OCI-LY1 (cell line): Measurements from ENCODE around the gene TRIB2.

Experiments used
- H2AFZ ChIP-seq: fragments of 200-600 bp; sonication (generic), shearing (Covaris generic); 2 replicates; pipeline ENCODE4 v1.6.0; 2014; ENCODE audit warnings: antibody characterized with exemption, mild to moderate bottlenecking, low read length
- H3F3A ChIP-seq: fragments of 200-600 bp; sonication (generic), shearing (Covaris generic); 2 replicates; pipeline ENCODE4 v1.6.0; 2014; ENCODE audit warnings: mild to moderate bottlenecking, antibody characterized with exemption, low read length, moderate library complexity; ENCODE audit not compliant: insufficient read depth
- H3K27ac ChIP-seq: fragments of 200-600 bp; sonication (generic); 2 replicates; pipeline ENCODE4 v1.5.1; 2014; ENCODE audit warnings: low read length, mixed run types, mild to moderate bottlenecking, low read depth; ENCODE audit not compliant: poor library complexity, severe bottlenecking
- H3K27me3 ChIP-seq: fragments of 200-600 bp; sonication (generic); 2 replicates; pipeline ENCODE4 v1.6.0; 2014; ENCODE audit warnings: antibody characterized with exemption, mild to moderate bottlenecking, low read length, moderate library complexity; ENCODE audit not compliant: insufficient read depth
- H3K36me3 ChIP-seq: fragments of 200-600 bp; sonication (generic); 2 replicates; pipeline ENCODE4 v1.6.1; 2014; ENCODE audit warnings: mild to moderate bottlenecking, antibody characterized with exemption, low read length, moderate library complexity, mixed read lengths; ENCODE audit not compliant: insufficient read depth
- H3K4me1 ChIP-seq: fragments of 200-600 bp; sonication (generic); 2 replicates; pipeline ENCODE4 v1.5.1; 2014; ENCODE audit warnings: mild to moderate bottlenecking, low read length, moderate library complexity; ENCODE audit not compliant: insufficient read depth, severe bottlenecking
- H3K4me2 ChIP-seq: fragments of 200-600 bp; sonication (generic), shearing (Covaris generic); 2 replicates; pipeline ENCODE4 v1.6.1; 2014; ENCODE audit warnings: low read length
- H3K4me3 ChIP-seq: fragments of 200-600 bp; sonication (generic); 2 replicates; pipeline ENCODE4 v1.5.1; 2014; ENCODE audit warnings: low read length, low read depth, mild to moderate bottlenecking, mixed read lengths; ENCODE audit not compliant: poor library complexity, severe bottlenecking
- H3K79me2 ChIP-seq: fragments of 200-600 bp; shearing (Covaris generic); 2 replicates; pipeline ENCODE4 v1.6.1; 2016; ENCODE audit warnings: mixed run types, low read length, mixed read lengths; ENCODE audit not compliant: insufficient read depth
- H3K9ac ChIP-seq: fragments of 200-600 bp; sonication (generic), shearing (Covaris generic); 2 replicates; pipeline ENCODE4 v1.6.1; 2014; ENCODE audit warnings: mild to moderate bottlenecking, low read length, mixed read lengths
- H3K9me2 ChIP-seq: fragments of 200-600 bp; sonication (generic), shearing (Covaris generic); 2 replicates; pipeline ENCODE4 v1.6.1; 2014; ENCODE audit warnings: low read depth, mild to moderate bottlenecking, low read length, mixed read lengths
- H3K9me3 ChIP-seq: fragments of 200-600 bp; shearing (Covaris generic); 2 replicates; pipeline ENCODE4 v1.6.1; 2014; ENCODE audit warnings: low read length, mixed read lengths
- H4K20me1 ChIP-seq: fragments of 200-600 bp; sonication (generic), shearing (Covaris generic); 2 replicates; pipeline ENCODE4 v1.6.0; 2016; ENCODE audit warnings: mild to moderate bottlenecking, low read length; ENCODE audit not compliant: insufficient read depth
- EZH2 ChIP-seq: fragments of 200-600 bp; sonication (generic), shearing (Covaris generic); IDR thresholded peaks from 2 replicates; pipeline ENCODE4 v1.8.0; 2017; ENCODE audit warnings: borderline replicate concordance, mixed run types, mild to moderate bottlenecking, antibody characterized with exemption, low read length, moderate library complexity, mixed read lengths
- TF ChIP-seq, protein P1 (sequence below): fragments of 200-600 bp; sonication (generic), shearing (Covaris generic); IDR thresholded peaks from 2 replicates; pipeline ENCODE4 v1.5.1; 2017; ENCODE audit warnings: mild to moderate bottlenecking, antibody characterized with exemption, low read length, moderate library complexity, mixed read lengths

TRIB2 gene

DNA sequence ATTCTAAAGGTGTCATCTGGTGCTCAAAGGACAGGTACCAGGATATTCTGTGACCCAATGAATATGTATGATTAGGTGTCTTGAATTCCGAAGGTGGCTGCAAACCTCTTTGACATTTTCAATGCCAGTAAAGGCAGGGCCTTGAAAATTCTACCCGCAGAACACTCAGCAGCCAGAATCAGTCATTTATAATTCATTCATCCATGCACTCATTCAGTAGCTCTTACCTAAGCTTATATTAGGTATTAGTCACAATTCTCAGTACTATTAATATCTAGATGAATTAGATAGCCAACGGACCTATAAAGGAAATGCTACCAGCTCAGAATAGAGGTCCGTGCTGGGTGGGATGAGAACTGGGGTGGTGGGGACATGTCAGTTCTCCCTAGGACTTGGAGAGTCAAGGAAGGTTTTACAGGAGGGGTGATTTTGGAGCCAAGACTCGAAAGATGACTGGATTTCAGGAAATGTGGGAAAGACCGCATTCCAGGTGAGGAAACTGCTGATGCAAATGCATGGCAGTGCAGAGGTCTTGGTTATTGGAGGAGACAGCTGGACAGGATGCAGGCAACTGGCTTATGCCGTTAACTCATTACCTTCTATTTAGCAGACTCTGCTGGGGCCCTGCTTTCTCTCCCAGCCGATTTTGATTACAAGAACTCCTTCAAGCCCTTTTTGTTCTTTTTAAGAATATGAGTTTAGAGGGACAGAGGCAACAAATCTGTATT lies 7.2 kb downstream of the TRIB2 start:
- peaks cover 88% of the 10 kb centered on the region for H3K79me2 ChIP-seq
- no peaks in the 10 kb centered on the region for H3K27me3 ChIP-seq
- peaks cover 88% of the 10 kb centered on the region for H3K4me1 ChIP-seq
- peaks cover 87% of the 10 kb centered on the region for H3K36me3 ChIP-seq
- H3K27ac ChIP-seq: no peak overlapping the region
- no peaks in the 10 kb centered on the region for H3K9me3 ChIP-seq
- TF ChIP-seq EZH2: no peak
- TF ChIP-seq, protein P1, sequence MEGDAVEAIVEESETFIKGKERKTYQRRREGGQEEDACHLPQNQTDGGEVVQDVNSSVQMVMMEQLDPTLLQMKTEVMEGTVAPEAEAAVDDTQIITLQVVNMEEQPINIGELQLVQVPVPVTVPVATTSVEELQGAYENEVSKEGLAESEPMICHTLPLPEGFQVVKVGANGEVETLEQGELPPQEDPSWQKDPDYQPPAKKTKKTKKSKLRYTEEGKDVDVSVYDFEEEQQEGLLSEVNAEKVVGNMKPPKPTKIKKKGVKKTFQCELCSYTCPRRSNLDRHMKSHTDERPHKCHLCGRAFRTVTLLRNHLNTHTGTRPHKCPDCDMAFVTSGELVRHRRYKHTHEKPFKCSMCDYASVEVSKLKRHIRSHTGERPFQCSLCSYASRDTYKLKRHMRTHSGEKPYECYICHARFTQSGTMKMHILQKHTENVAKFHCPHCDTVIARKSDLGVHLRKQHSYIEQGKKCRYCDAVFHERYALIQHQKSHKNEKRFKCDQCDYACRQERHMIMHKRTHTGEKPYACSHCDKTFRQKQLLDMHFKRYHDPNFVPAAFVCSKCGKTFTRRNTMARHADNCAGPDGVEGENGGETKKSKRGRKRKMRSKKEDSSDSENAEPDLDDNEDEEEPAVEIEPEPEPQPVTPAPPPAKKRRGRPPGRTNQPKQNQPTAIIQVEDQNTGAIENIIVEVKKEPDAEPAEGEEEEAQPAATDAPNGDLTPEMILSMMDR: no peak
- H3K4me3 ChIP-seq: no peak overlapping the region
- H3K4me2 ChIP-seq: peak overlapping the region; percentile 13; the same call in 1 of the 2 replicates
- no peak overlapping the region for H3K9ac ChIP-seq
- H3F3A ChIP-seq: no peaks in the 10 kb centered on the region; the same call in 1 of the 2 replicates
- H3K9me2 ChIP-seq: no peaks in the 10 kb centered on the region
- H2AFZ ChIP-seq: no peak overlapping the region
- no peaks in the 10 kb centered on the region for H4K20me1 ChIP-seq

DNA sequence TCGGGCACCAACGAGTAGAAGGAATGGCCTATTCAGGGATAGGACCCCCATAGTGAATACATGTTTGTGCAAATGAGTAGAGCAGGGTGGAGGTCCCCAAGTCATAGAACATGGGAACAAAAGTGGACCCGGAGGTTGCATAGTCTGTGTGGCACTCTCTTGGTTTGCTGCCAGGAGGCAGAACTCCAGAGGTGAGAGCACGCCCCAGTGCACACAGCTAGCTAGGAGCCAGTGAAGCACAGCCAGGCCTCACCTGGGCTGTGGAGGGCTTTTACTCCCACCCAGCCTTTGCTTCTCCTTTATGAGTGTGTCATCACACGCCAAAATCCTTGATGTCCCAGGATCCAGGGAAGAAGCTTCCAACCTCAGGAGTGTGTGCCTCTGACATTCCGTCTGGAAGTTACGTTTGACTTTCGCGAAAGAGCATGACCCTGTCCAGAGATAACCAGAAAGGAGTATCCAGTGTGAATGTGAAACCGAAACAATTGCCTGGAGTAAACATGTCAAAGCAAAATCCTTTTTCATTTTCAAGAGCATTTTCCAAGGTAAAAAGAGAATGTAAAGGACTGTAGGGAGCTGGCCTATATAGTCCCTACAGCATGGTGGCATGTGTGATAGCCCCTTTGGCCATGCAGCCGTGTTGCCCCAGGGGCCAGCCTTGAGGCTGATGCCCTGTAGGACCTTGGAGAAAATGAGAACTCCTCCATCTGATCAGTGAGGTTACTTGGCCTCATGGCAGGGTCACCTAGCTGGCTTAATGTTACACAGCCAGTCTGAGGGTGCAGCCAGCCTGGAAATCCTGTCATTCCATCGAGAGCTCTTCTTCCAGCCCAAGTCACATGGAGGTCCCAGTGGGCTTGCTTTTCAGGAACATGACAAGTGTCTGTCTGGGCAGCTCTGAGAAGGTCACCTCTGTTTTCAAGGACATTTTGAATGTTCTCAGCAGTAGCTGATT lies 8.8 kb downstream of the TRIB2 start:
- Histone ChIP-seq H3K79me2 (peaks cover 88% of the 10 kb centered on the region), H3K9ac (no peak overlapping the region), H3K27me3 (no peaks in the 10 kb centered on the region), H3K36me3 (peaks cover 94% of the 10 kb centered on the region), H3K4me2 (peak overlapping the region; percentile 3; the same call in 1 of the 2 replicates), H3K4me1 (peaks cover 85% of the 10 kb centered on the region), H3K4me3 (no peak overlapping the region), H4K20me1 (0 out of 2 replicates have a peak, but pooled peaks cover under 1% of the 10 kb centered on the region), H3K9me3 (no peaks in the 10 kb centered on the region), H3K9me2 (no peaks in the 10 kb centered on the region), H2AFZ (no peak overlapping the region), H3F3A (no peaks in the 10 kb centered on the region; the same call in 1 of the 2 replicates), H3K27ac (peak overlapping the region; percentile 14)
- TF ChIP-seq EZH2: no peak
- TF ChIP-seq, protein P1: no peak

DNA sequence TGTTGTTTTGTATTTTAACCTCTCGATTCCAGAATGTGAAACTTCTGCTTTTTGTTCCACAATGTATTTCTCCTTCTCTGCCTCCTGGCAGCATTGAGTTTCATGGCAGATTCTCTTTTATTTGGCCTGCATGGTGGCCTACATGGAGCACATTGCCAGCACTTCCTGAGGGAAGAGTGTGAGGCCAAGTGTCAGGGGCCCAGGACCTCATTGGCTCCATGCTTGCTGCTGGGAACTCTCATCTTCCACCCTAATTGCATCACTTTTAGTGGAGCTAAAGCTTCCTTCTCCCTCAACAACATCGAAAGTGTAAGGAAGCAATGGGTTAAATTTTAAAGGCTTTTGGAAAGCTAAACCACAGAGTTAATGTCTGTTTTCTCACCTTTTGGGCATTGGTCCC lies 9.5 kb downstream of the TRIB2 start:
- H3K79me2 ChIP-seq: peaks cover 80% of the 10 kb centered on the region
- no peak overlapping the region for H2AFZ ChIP-seq
- peaks cover 96% of the 10 kb centered on the region for H3K36me3 ChIP-seq
- H3K9me3 ChIP-seq: no peaks in the 10 kb centered on the region
- H3K9ac ChIP-seq: no peak overlapping the region
- no peaks in the 10 kb centered on the region for H3K9me2 ChIP-seq
- H3F3A ChIP-seq: no peaks in the 10 kb centered on the region; the same call in 1 of the 2 replicates
- TF ChIP-seq, protein P1: no peak
- TF ChIP-seq EZH2: no peak
- H4K20me1 ChIP-seq: 0 out of 2 replicates have a peak, but pooled peaks cover 3% of the 10 kb centered on the region
- H3K4me3 ChIP-seq: no peak overlapping the region
- H3K27me3 ChIP-seq: no peaks in the 10 kb centered on the region
- peak overlapping the region; percentile 81 for H3K27ac ChIP-seq
- H3K4me2 ChIP-seq: no peak overlapping the region; the same call in 1 of the 2 replicates
- peaks cover 78% of the 10 kb centered on the region for H3K4me1 ChIP-seq
